ENCODE measurements around the gene ADAMTSL3.
A peak's percentile ranks its signal among the peaks of the same experiment; 100 is the strongest.

ADAMTSL3 gene

GRCh38 chr15:83733206-83733605 is 79.3 kb downstream of the ADAMTSL3 start:
- TF ChIP-seq CTCF (IDR thresholded peaks at IDR 0.05; ENCODE audit: insufficient read depth, low read depth, low read length, missing control alignments), result no peak
- no peak for DNase-seq (ENCODE audit: low read depth)
- no peak overlapping the region for H3K4me3 ChIP-seq (ENCODE audit: low read depth, low read length)

GRCh38 chr15:83733691-83734090 is 79.8 kb downstream of the ADAMTSL3 start:
- H3K4me3 ChIP-seq (ENCODE audit: low read depth, low read length), result no peak overlapping the region
- DNase-seq (ENCODE audit: low read depth), result no peak
- TF ChIP-seq CTCF (IDR thresholded peaks at IDR 0.05; ENCODE audit: insufficient read depth, low read depth, low read length, missing control alignments), result no peak

- peak; percentile 52 for TF ChIP-seq CTCF (IDR thresholded peaks at IDR 0.05; ENCODE audit: insufficient read depth, low read depth, low read length, missing control alignments)
- no peak overlapping the region for H3K4me3 ChIP-seq (ENCODE audit: low read depth, low read length)
- peak; percentile 45 for DNase-seq (ENCODE audit: low read depth)
Observed at GRCh38 chr15:83734487-83734886, 80.6 kb downstream of the ADAMTSL3 start.

- H3K4me3 ChIP-seq (ENCODE audit: low read depth, low read length), result no peak overlapping the region
- no peak for DNase-seq (ENCODE audit: low read depth)
- no peak for TF ChIP-seq CTCF (IDR thresholded peaks at IDR 0.05; ENCODE audit: insufficient read depth, low read depth, low read length, missing control alignments)
Observed at GRCh38 chr15:83739629-83740028, 85.7 kb downstream of the ADAMTSL3 start.

GRCh38 chr15:83745771-83746170 is 91.8 kb downstream of the ADAMTSL3 start:
- H3K4me3 ChIP-seq (ENCODE audit: low read depth, low read length), result no peak overlapping the region
- no peak for DNase-seq (ENCODE audit: low read depth)
- no peak for TF ChIP-seq CTCF (IDR thresholded peaks at IDR 0.05; ENCODE audit: insufficient read depth, low read depth, low read length, missing control alignments)

DNA sequence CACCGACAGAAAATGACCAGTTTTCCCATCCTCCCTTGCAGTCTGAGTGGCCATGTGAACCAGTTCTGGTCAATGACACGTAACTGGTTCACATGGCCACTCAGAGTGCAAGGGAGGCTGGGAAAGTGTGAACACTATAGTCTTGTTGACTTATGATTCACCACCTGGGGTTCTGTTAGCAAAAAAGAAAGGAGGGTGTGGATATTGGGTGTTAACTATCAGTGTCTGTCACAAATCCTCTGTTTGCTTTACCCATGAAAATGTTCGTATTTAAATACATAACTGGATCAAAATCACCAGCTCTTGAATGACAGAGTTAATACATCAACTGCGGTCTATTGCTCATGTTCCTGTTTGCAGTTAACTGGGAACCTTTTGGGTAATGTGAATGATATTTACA is 92.3 kb downstream of the ADAMTSL3 start:
- DNase-seq (ENCODE audit: low read depth), result no peak
- TF ChIP-seq CTCF (IDR thresholded peaks at IDR 0.05; ENCODE audit: insufficient read depth, low read depth, low read length, missing control alignments), result no peak
- no peak overlapping the region for H3K4me3 ChIP-seq (ENCODE audit: low read depth, low read length)

GRCh38 chr15:83747050-83747717 is 93.3 kb downstream of the ADAMTSL3 start:
- DNase-seq (ENCODE audit: low read depth), result peak; percentile 5
- TF ChIP-seq CTCF (IDR thresholded peaks at IDR 0.05; ENCODE audit: insufficient read depth, low read depth, low read length, missing control alignments), result no peak
- no peak overlapping the region for H3K4me3 ChIP-seq (ENCODE audit: low read depth, low read length)
